ENCODE measurements around the gene CLEC4A.
"Not testable (repeated sequence)": the region's sequence is repeated elsewhere in the genome, so short reads cannot be mapped to it uniquely, and the experiment has no call there.

GRCh38 chr12:8089277-8089676 lies 34.1 kb upstream of the CLEC4A start:
- TF ChIP-seq, protein P1, sequence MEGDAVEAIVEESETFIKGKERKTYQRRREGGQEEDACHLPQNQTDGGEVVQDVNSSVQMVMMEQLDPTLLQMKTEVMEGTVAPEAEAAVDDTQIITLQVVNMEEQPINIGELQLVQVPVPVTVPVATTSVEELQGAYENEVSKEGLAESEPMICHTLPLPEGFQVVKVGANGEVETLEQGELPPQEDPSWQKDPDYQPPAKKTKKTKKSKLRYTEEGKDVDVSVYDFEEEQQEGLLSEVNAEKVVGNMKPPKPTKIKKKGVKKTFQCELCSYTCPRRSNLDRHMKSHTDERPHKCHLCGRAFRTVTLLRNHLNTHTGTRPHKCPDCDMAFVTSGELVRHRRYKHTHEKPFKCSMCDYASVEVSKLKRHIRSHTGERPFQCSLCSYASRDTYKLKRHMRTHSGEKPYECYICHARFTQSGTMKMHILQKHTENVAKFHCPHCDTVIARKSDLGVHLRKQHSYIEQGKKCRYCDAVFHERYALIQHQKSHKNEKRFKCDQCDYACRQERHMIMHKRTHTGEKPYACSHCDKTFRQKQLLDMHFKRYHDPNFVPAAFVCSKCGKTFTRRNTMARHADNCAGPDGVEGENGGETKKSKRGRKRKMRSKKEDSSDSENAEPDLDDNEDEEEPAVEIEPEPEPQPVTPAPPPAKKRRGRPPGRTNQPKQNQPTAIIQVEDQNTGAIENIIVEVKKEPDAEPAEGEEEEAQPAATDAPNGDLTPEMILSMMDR (IDR thresholded peaks at IDR 0.05; ENCODE audit: poor library complexity, severe bottlenecking), result not testable (repeated sequence)
- not testable (repeated sequence) for TF ChIP-seq EZH2 (IDR thresholded peaks at IDR 0.05; ENCODE audit: borderline replicate concordance, insufficient read depth, low read length, poor library complexity, severe bottlenecking); POLR2AphosphoS5 (IDR thresholded peaks at IDR 0.05); EP300 (conservative IDR thresholded peaks at IDR 0.05; ENCODE audit: poor library complexity, severe bottlenecking); REST (IDR thresholded peaks at IDR 0.05; ENCODE audit: borderline replicate concordance); SMC3 (conservative IDR thresholded peaks at IDR 0.05; ENCODE audit: poor library complexity); TAF1 (IDR thresholded peaks at IDR 0.05; ENCODE audit: low read depth); MXI1 (conservative IDR thresholded peaks at IDR 0.05; ENCODE audit: poor library complexity, severe bottlenecking); RAD21 (conservative IDR thresholded peaks at IDR 0.05)
